ENCODE results near the gene LEMD1.

DNA sequence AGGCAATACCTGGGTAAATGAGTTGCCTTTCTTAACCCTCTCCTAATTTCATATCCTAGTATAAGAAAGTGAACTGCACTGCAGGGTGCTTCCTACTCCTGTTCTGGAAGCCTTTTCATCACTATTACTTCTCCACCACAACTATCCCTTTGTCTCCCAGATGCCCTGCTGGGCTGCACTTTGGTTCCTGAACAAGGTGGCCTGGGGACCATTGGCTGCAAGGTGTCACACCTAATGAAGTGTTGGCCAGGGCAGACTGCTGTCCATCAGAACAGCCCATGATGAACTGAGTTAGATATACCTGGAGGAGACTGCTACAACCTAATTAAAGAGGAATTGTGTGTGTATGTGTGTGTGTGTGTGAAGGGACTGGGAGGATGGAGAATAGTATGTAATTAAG, 63.3 kb downstream of the LEMD1 start:
- TF ChIP-seq POLR2A (IDR thresholded peaks at IDR 0.05) = no peak
- TF ChIP-seq, protein P1, sequence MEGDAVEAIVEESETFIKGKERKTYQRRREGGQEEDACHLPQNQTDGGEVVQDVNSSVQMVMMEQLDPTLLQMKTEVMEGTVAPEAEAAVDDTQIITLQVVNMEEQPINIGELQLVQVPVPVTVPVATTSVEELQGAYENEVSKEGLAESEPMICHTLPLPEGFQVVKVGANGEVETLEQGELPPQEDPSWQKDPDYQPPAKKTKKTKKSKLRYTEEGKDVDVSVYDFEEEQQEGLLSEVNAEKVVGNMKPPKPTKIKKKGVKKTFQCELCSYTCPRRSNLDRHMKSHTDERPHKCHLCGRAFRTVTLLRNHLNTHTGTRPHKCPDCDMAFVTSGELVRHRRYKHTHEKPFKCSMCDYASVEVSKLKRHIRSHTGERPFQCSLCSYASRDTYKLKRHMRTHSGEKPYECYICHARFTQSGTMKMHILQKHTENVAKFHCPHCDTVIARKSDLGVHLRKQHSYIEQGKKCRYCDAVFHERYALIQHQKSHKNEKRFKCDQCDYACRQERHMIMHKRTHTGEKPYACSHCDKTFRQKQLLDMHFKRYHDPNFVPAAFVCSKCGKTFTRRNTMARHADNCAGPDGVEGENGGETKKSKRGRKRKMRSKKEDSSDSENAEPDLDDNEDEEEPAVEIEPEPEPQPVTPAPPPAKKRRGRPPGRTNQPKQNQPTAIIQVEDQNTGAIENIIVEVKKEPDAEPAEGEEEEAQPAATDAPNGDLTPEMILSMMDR (IDR thresholded peaks at IDR 0.05) = no peak
